Measurements from ENCODE around the gene ARHGAP24. TPM values are rescaled to one million over a fixed set of nuclear protein-coding genes. Genes with fewer than 3 reads are reported as not detected.
"Not testable (repeated sequence)": the region's sequence is repeated elsewhere in the genome, so short reads cannot be mapped to it uniquely, and the experiment has no call there.

ARHGAP24 gene
- total RNA-seq, 2 donors from 2014 or later = 66.8 to 85.6 TPM

- no peaks in the 10 kb centered on the region for H3K36me3 Mint-ChIP-seq (ENCODE audit: low read depth)
- no peaks in the 10 kb centered on the region for H3K9me3 ChIP-seq (ENCODE audit: control insufficient read depth, low read length)
- no peak overlapping the region for H3K9ac ChIP-seq (ENCODE audit: extremely low read depth, low read length, poor library complexity, severe bottlenecking)
- no peak for DNase-seq
- H3K4me3 ChIP-seq (ENCODE audit: low read length) = no peak overlapping the region
- H3K4me1 Mint-ChIP-seq = no peaks in the 10 kb centered on the region
- H3K4me1 ChIP-seq (ENCODE audit: control insufficient read depth, insufficient read depth, low read length) = no peaks in the 10 kb centered on the region
- WGBS, 2 experiments (ENCODE audit: insufficient coverage in 1 of 2, insufficient read length in 1 of 2) = 59 to 87% methylated on average over 2 to 6 of the region's 6 CpGs
- peak; percentile 39 for TF ChIP-seq CTCF (conservative IDR thresholded peaks at IDR 0.05)
- H3K27ac ChIP-seq (ENCODE audit: low read depth, low read length) = no peak overlapping the region
- H3K4me3 Mint-ChIP-seq = no peak overlapping the region
- peaks cover 7% of the 10 kb centered on the region for H3K9me3 Mint-ChIP-seq
- H3K27me3 ChIP-seq (ENCODE audit: control insufficient read depth, insufficient read depth, low read length, poor library complexity, severe bottlenecking) = no peaks in the 10 kb centered on the region
- H3K27ac Mint-ChIP-seq = no peak overlapping the region
- no peaks in the 10 kb centered on the region for H3K36me3 ChIP-seq (ENCODE audit: control insufficient read depth, insufficient read depth, low read length)
- H3K27me3 Mint-ChIP-seq (ENCODE audit: insufficient read depth) = no peaks in the 10 kb centered on the region
Observed at GRCh38 chr4:85658766-85659439, 184.0 kb downstream of the ARHGAP24 start.

GRCh38 chr4:85659610-85660218 lies 184.8 kb downstream of the ARHGAP24 start:
- no peak for TF ChIP-seq CTCF (conservative IDR thresholded peaks at IDR 0.05)
- no peak for DNase-seq

GRCh38 chr4:85666625-85667024 lies 191.7 kb downstream of the ARHGAP24 start:
- DNase-seq; H3K27me3 ChIP-seq (ENCODE audit: control insufficient read depth, insufficient read depth, low read length, poor library complexity, severe bottlenecking); H3K27ac Mint-ChIP-seq; H3K27me3 Mint-ChIP-seq (ENCODE audit: insufficient read depth); H3K4me1 Mint-ChIP-seq; H3K4me3 ChIP-seq (ENCODE audit: low read length); H3K4me1 ChIP-seq (ENCODE audit: control insufficient read depth, insufficient read depth, low read length); H3K36me3 ChIP-seq (ENCODE audit: control insufficient read depth, insufficient read depth, low read length); H3K36me3 Mint-ChIP-seq (ENCODE audit: low read depth); H3K9ac ChIP-seq (ENCODE audit: extremely low read depth, low read length, poor library complexity, severe bottlenecking); H3K27ac ChIP-seq (ENCODE audit: low read depth, low read length); H3K4me3 Mint-ChIP-seq: not testable (repeated sequence)
- H3K9me3 Mint-ChIP-seq = peaks cover 46% of the 10 kb centered on the region
- 97 to 100% methylated on average over 5 to 6 of the region's 8 CpGs for whole genome bisulfite sequencing, 2 experiments (ENCODE audit: insufficient coverage in 1 of 2, insufficient read length in 1 of 2)
- peaks cover 12% of the 10 kb centered on the region for H3K9me3 ChIP-seq (ENCODE audit: control insufficient read depth, low read length)

More at GRCh38 chr4:85659610-85660218, 184.8 kb downstream of the ARHGAP24 start:
- Mint-ChIP-seq H3K9me3 (peaks cover 10% of the 10 kb centered on the region), H3K27me3 (ENCODE audit: insufficient read depth) (no peaks in the 10 kb centered on the region), H3K4me1 (no peaks in the 10 kb centered on the region), H3K27ac (no peak overlapping the region), H3K36me3 (ENCODE audit: low read depth) (no peaks in the 10 kb centered on the region), H3K4me3 (no peak overlapping the region)
- Histone ChIP-seq H3K36me3 (ENCODE audit: control insufficient read depth, insufficient read depth, low read length) (no peaks in the 10 kb centered on the region), H3K9ac (ENCODE audit: extremely low read depth, low read length, poor library complexity, severe bottlenecking) (no peak overlapping the region), H3K4me3 (ENCODE audit: low read length) (no peak overlapping the region), H3K27me3 (ENCODE audit: control insufficient read depth, insufficient read depth, low read length, poor library complexity, severe bottlenecking) (no peaks in the 10 kb centered on the region), H3K27ac (ENCODE audit: low read depth, low read length) (no peak overlapping the region), H3K9me3 (ENCODE audit: control insufficient read depth, low read length) (no peaks in the 10 kb centered on the region), H3K4me1 (ENCODE audit: control insufficient read depth, insufficient read depth, low read length) (no peaks in the 10 kb centered on the region)
- 89 to 100% methylated on average over 3 of the region's 3 CpGs for WGBS, 2 experiments (ENCODE audit: insufficient coverage in 1 of 2, insufficient read length in 1 of 2)

Data from endodermal cell (in vitro differentiated cells).